GM23338 (cell line): ENCODE data around the gene EYS.

ENCODE experiments used
- CREB1 ChIP-seq: fragments of 250-450 bp; sonication (Bioruptor Pico); IDR thresholded peaks from 2 replicates; pipeline ENCODE4 v1.5.0; 2020; ENCODE audit warnings: low read depth, mild to moderate bottlenecking, moderate library complexity
- EZH2 ChIP-seq: fragments of 200-600 bp; sonication (generic); IDR thresholded peaks from one replicate; pipeline ENCODE4 v1.8.0; 2017; ENCODE audit warnings: antibody characterized with exemption, mild to moderate bottlenecking, low read depth; ENCODE audit not compliant: unreplicated experiment
- EZH2phosphoT487 ChIP-seq: fragments of 200-600 bp; sonication (generic); IDR thresholded peaks from one replicate; pipeline ENCODE4 v1.8.1; 2018; ENCODE audit warnings: antibody characterized with exemption; ENCODE audit not compliant: unreplicated experiment
- JUNB ChIP-seq: IDR thresholded peaks from one replicate; pipeline ENCODE4 v1.6.1; 2016; ENCODE audit warnings: antibody characterized with exemption; ENCODE audit not compliant: unreplicated experiment
- POLR2AphosphoS5 ChIP-seq: IDR thresholded peaks from 2 replicates; pipeline ENCODE4 v1.6.1; 2016; ENCODE audit warnings: antibody characterized with exemption, low read depth
- STAT1 ChIP-seq: IDR thresholded peaks from one replicate; pipeline ENCODE4 v1.6.1; 2016; ENCODE audit warnings: antibody characterized with exemption; ENCODE audit not compliant: unreplicated experiment
- ZNF114 ChIP-seq: fragments of 250-450 bp; sonication (Bioruptor Pico); IDR thresholded peaks from 2 replicates; pipeline ENCODE4 v1.5.0; 2020; ENCODE audit warnings: mild to moderate bottlenecking, moderate library complexity
- ZNF331 ChIP-seq: fragments of 250-450 bp; sonication (Bioruptor Pico); IDR thresholded peaks from 2 replicates; pipeline ENCODE4 v1.5.0; 2020; ENCODE audit warnings: low read depth, mild to moderate bottlenecking, moderate library complexity
- TF ChIP-seq, protein P1 (sequence below): IDR thresholded peaks from 2 replicates; pipeline ENCODE4 v1.6.1; 2016; ENCODE audit warnings: antibody characterized with exemption
- TF ChIP-seq, protein P2 (sequence below), 2 experiments: fragments of 200-600 bp in 1 of 2; sonication (generic) in 1 of 2; conservative IDR thresholded peaks; 2 replicates each; pipeline versions ENCODE4 v1.5.1 to v1.6.1; 2016 to 2017; ENCODE audit warnings: antibody characterized with exemption in 2 of 2, low read depth in 2 of 2, mild to moderate bottlenecking in 2 of 2, moderate library complexity in 1 of 2
- TF ChIP-seq, protein P3 (sequence below): IDR thresholded peaks from one replicate; pipeline ENCODE4 v1.6.1; 2018; ENCODE audit warnings: antibody characterized with exemption; ENCODE audit not compliant: unreplicated experiment

DNA sequence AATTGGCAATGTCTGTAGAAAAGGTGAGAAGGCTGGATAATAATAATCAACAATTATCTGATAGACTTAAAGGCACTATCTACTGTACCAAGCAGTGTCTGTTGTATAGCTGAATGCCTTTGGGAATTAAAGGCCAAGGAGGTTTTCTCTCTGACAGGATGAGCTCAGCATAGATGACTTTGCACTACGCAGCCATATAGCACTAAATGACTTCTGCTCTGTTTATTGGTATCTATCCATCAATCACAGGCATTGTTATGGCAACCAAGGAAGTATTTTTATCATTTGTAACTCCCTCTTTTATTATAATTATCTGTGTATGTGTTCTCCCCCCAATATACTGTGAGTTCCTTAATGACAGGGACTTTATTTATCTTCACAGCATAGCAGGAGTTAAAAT is 1417.1 kb downstream of the EYS start:
- TF ChIP-seq, protein P1, sequence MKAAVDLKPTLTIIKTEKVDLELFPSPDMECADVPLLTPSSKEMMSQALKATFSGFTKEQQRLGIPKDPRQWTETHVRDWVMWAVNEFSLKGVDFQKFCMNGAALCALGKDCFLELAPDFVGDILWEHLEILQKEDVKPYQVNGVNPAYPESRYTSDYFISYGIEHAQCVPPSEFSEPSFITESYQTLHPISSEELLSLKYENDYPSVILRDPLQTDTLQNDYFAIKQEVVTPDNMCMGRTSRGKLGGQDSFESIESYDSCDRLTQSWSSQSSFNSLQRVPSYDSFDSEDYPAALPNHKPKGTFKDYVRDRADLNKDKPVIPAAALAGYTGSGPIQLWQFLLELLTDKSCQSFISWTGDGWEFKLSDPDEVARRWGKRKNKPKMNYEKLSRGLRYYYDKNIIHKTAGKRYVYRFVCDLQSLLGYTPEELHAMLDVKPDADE, result no peak
- TF ChIP-seq EZH2phosphoT487 (no peak), EZH2 (no peak), STAT1 (no peak), POLR2AphosphoS5 (no peak), ZNF114 (no peak), CREB1 (CRISPR knock-in tag) (no peak), JUNB (no peak), ZNF331 (no peak)
- TF ChIP-seq, protein P2, sequence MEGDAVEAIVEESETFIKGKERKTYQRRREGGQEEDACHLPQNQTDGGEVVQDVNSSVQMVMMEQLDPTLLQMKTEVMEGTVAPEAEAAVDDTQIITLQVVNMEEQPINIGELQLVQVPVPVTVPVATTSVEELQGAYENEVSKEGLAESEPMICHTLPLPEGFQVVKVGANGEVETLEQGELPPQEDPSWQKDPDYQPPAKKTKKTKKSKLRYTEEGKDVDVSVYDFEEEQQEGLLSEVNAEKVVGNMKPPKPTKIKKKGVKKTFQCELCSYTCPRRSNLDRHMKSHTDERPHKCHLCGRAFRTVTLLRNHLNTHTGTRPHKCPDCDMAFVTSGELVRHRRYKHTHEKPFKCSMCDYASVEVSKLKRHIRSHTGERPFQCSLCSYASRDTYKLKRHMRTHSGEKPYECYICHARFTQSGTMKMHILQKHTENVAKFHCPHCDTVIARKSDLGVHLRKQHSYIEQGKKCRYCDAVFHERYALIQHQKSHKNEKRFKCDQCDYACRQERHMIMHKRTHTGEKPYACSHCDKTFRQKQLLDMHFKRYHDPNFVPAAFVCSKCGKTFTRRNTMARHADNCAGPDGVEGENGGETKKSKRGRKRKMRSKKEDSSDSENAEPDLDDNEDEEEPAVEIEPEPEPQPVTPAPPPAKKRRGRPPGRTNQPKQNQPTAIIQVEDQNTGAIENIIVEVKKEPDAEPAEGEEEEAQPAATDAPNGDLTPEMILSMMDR (conservative IDR thresholded peaks at IDR 0.05; ENCODE audit: low read depth in 2 of 2), result no peak
- TF ChIP-seq, protein P3, sequence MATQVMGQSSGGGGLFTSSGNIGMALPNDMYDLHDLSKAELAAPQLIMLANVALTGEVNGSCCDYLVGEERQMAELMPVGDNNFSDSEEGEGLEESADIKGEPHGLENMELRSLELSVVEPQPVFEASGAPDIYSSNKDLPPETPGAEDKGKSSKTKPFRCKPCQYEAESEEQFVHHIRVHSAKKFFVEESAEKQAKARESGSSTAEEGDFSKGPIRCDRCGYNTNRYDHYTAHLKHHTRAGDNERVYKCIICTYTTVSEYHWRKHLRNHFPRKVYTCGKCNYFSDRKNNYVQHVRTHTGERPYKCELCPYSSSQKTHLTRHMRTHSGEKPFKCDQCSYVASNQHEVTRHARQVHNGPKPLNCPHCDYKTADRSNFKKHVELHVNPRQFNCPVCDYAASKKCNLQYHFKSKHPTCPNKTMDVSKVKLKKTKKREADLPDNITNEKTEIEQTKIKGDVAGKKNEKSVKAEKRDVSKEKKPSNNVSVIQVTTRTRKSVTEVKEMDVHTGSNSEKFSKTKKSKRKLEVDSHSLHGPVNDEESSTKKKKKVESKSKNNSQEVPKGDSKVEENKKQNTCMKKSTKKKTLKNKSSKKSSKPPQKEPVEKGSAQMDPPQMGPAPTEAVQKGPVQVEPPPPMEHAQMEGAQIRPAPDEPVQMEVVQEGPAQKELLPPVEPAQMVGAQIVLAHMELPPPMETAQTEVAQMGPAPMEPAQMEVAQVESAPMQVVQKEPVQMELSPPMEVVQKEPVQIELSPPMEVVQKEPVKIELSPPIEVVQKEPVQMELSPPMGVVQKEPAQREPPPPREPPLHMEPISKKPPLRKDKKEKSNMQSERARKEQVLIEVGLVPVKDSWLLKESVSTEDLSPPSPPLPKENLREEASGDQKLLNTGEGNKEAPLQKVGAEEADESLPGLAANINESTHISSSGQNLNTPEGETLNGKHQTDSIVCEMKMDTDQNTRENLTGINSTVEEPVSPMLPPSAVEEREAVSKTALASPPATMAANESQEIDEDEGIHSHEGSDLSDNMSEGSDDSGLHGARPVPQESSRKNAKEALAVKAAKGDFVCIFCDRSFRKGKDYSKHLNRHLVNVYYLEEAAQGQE, result no peak
